GM12878 (cell line): ENCODE measurements around the gene KCNQ1. TPM values are rescaled to one million over a fixed set of nuclear protein-coding genes. Genes with fewer than 3 reads are reported as not detected.

Source experiments
- ATAC-seq: fragments of 200-7000 bp; cut with Tn5 transposase; 3 replicates; pipeline ENCODE4 v1.9.1; 2020; ENCODE audit warnings: mild to moderate bottlenecking, moderate library complexity
- BruUV-seq: library from RNA; stranded (reverse); fragments of 400-500 nt; replicated peaks from 2 replicates; lab custom pipeline; 2021; lab: Mats Ljungman, UMichigan
- CTCF ChIA-PET: fragments of 300-600 bp; sonication (Branson Sonifier 250); formaldehyde crosslinking; extraction: SDS; loops from one replicate; lab custom pipeline; 2021; ENCODE audit warnings: inconsistent platforms; lab: Yijun Ruan, JAX
- POLR2A ChIA-PET: fragments of 350-600 bp; formaldehyde crosslinking; extraction: SDS; loops from one replicate; lab custom pipeline; 2021; ENCODE audit warnings: inconsistent platforms; lab: Charles Lee
- RAD21 ChIA-PET: fragments of 300-600 bp; sonication (Branson Sonifier 250); formaldehyde crosslinking; loops from one replicate; lab custom pipeline; 2023; ENCODE audit warnings: antibody characterized with exemption; ENCODE audit not compliant: unreplicated experiment; lab: Charles Lee
- SMC1A ChIA-PET: fragments of 300-600 bp; sonication (Branson Sonifier 250); formaldehyde crosslinking; loops from one replicate; lab custom pipeline; 2023; ENCODE audit not compliant: unreplicated experiment, uncharacterized antibody; lab: Charles Lee
- DNase-seq: peaks from one replicate; pipeline ENCODE4 v3.0.0-alpha.2; 2011; ENCODE audit warnings: low read depth, low spot score
- FAIRE-seq: peaks from 3 replicates; lab custom pipeline; 2011; peaks lifted over from hg19 to GRCh38; lab: Jason Lieb, UNC
- H2AFZ ChIP-seq: 2 replicates; pipeline ENCODE4 v1.6.0; 2011; ENCODE audit warnings: low read depth, low read length, control low read depth; ENCODE audit not compliant: control insufficient read depth
- H3K27ac ChIP-seq: 2 replicates; pipeline ENCODE4 v1.5.1; 2011; ENCODE audit warnings: control low read depth; ENCODE audit not compliant: control insufficient read depth, insufficient read depth
- H3K27me3 ChIP-seq, 2 experiments: replicated peaks in 1 of 2; 2 replicates each; pipeline versions ENCODE4 v1.6.0 to v1.6.1; 2011; ENCODE audit warnings: low read length in 1 of 2; ENCODE audit not compliant: control insufficient read depth in 2 of 2, insufficient read depth in 2 of 2
- H3K36me3 ChIP-seq, 2 experiments: 2 replicates each; pipeline ENCODE4 v1.5.1; 2011; ENCODE audit warnings: low read length in 1 of 2; ENCODE audit not compliant: control insufficient read depth in 2 of 2, insufficient read depth in 2 of 2
- H3K4me1 ChIP-seq: 2 replicates; pipeline ENCODE4 v1.6.1; 2011; ENCODE audit warnings: mild to moderate bottlenecking, low read length, moderate library complexity, mixed read lengths; ENCODE audit not compliant: control insufficient read depth, insufficient read depth
- H3K4me2 ChIP-seq: 2 replicates; pipeline ENCODE4 v1.6.0; 2011; ENCODE audit warnings: control low read depth; ENCODE audit not compliant: control insufficient read depth, insufficient read depth
- H3K4me3 ChIP-seq: fragments of 200-600 bp; sonication (generic); 2 replicates; pipeline ENCODE4 v1.5.1; 2016
- H3K79me2 ChIP-seq: 2 replicates; pipeline ENCODE4 v1.6.0; 2011; ENCODE audit warnings: low read length; ENCODE audit not compliant: control insufficient read depth, insufficient read depth
- H3K9ac ChIP-seq: 2 replicates; pipeline ENCODE4 v1.8.0; 2011; ENCODE audit warnings: low read length, control low read depth, mixed read lengths; ENCODE audit not compliant: control insufficient read depth, insufficient read depth
- H3K9me3 ChIP-seq: replicated peaks from 3 replicates; pipeline ENCODE4 v1.5.1; 2011; ENCODE audit warnings: mild to moderate bottlenecking, low read length; ENCODE audit not compliant: control insufficient read depth, insufficient read depth
- H4K20me1 ChIP-seq: 2 replicates; pipeline ENCODE4 v1.6.0; 2011; ENCODE audit not compliant: control insufficient read depth, insufficient read depth
- CHD4 ChIP-seq: fragments of 200-600 bp; sonication (generic); IDR thresholded peaks from 2 replicates; pipeline ENCODE4 v1.6.1; 2016; ENCODE audit warnings: mild to moderate bottlenecking
- CREM ChIP-seq: IDR thresholded peaks from 2 replicates; pipeline ENCODE4 v1.6.1; 2014; ENCODE audit warnings: antibody characterized with exemption, low read depth
- HCFC1 ChIP-seq: fragments of 150-350 bp; IDR thresholded peaks from 2 replicates; pipeline ENCODE4 v1.6.1; 2014; ENCODE audit warnings: low read length
- IKZF2 ChIP-seq, 2 experiments: fragments of 450-650 bp; IDR thresholded peaks; 2 replicates each; pipeline ENCODE4 v1.6.1; 2017; ENCODE audit warnings: mild to moderate bottlenecking in 2 of 2, moderate library complexity in 2 of 2
- MYB ChIP-seq: fragments of 150-350 bp; IDR thresholded peaks from 2 replicates; pipeline ENCODE4 v1.6.1; 2014; ENCODE audit warnings: mild to moderate bottlenecking, low read depth, low read length, borderline replicate concordance
- NR2F1 ChIP-seq: fragments of 450-650 bp; conservative IDR thresholded peaks from 2 replicates; pipeline ENCODE4 v1.6.1; 2017; ENCODE audit warnings: mild to moderate bottlenecking
- PAX8 ChIP-seq: fragments of 450-650 bp; IDR thresholded peaks from 2 replicates; pipeline ENCODE4 v1.6.1; 2017; ENCODE audit warnings: mild to moderate bottlenecking, moderate library complexity
- RCOR1 ChIP-seq: conservative IDR thresholded peaks from 2 replicates; pipeline ENCODE4 v1.6.1; 2012; ENCODE audit warnings: low read depth, low read length, improper control_type of control experiment
- SUPT20H ChIP-seq: IDR thresholded peaks from 2 replicates; pipeline ENCODE4 v1.6.1; 2011; ENCODE audit warnings: low read depth, mild to moderate bottlenecking, low read length, moderate library complexity, borderline replicate concordance; ENCODE audit not compliant: control insufficient read depth
- TBL1XR1 ChIP-seq: IDR thresholded peaks from 2 replicates; pipeline ENCODE4 v1.6.1; 2012; ENCODE audit warnings: low read depth, low read length, improper control_type of control experiment
- WGBS: methylation state at CpG from one replicate; pipeline ENCODE4 v1.1.6; 2016; ENCODE audit warnings: low lambda C conversion rate; ENCODE audit not compliant: insufficient replicate concordance, insufficient coverage; ENCODE audit errors: missing lambda C conversion rate; 5-methylcytosine and 5-hydroxymethylcytosine counted together
- in situ Hi-C: fragments of 300-500 bp; cut with MboI; formaldehyde crosslinking; loops from 9 replicates; pipeline ENCODE4 v1.14.3; 2018; ENCODE audit warnings: mixed read lengths
- intact Hi-C: fragments of 100-400 bp; cut with micrococcal nuclease; formaldehyde crosslinking; loops from one replicate; pipeline ENCODE4 v1.14.2; 2022; ENCODE audit not compliant: unreplicated experiment
- polyA plus RNA-seq, 11 experiments: library from polyadenylated mRNA; depleted of rRNA in 4 of 11; unstranded in 6 of 11; stranded (reverse) in 5 of 11; fragments of >200 nt; fragmentation: Nextera tagmentation in 4 of 11; fragmentation: Illumina TruSeq in 1 of 11; extraction: Ambion mirVana in 4 of 11; extraction: Trizol in 1 of 11; gene quantifications; 1 replicate in 1 of 11; 2 replicates in 10 of 11; pipeline versions ENCODE4 v1.2.1 to v1.2.3, GENCODE V29; 2011 to 2016; ENCODE audit warnings: inconsistent platforms in 2 of 11, missing spikeins in 2 of 11, low read depth in 1 of 11
- total RNA-seq, 4 experiments: library from RNA; depleted of rRNA in 3 of 4; stranded (reverse); fragments of >200 nt in 3 of 4; fragmentation: Illumina TruSeq in 1 of 4; extraction: Trizol in 1 of 4; gene quantifications; 2 replicates each; pipeline versions ENCODE4 v1.2.1 to v1.2.3, GENCODE V29; 2013 to 2021
- TF ChIP-seq, protein P1 (sequence below): fragments of 450-650 bp; IDR thresholded peaks from 2 replicates; pipeline ENCODE4 v1.6.1; 2017; ENCODE audit warnings: mild to moderate bottlenecking, moderate library complexity
- TF ChIP-seq, protein P2 (sequence below): IDR thresholded peaks from 2 replicates; pipeline ENCODE4 v1.6.1; 2012; ENCODE audit warnings: low read depth, low read length, improper control_type of control experiment

KCNQ1 gene
- total and polyA plus RNA-seq, 10 of the 15 experiments (the other 5 are each of a cell fraction or from before 2014, with no cell fraction given): 0.03 to 0.15 (median 0.12) TPM; not detected in 7

DNA sequence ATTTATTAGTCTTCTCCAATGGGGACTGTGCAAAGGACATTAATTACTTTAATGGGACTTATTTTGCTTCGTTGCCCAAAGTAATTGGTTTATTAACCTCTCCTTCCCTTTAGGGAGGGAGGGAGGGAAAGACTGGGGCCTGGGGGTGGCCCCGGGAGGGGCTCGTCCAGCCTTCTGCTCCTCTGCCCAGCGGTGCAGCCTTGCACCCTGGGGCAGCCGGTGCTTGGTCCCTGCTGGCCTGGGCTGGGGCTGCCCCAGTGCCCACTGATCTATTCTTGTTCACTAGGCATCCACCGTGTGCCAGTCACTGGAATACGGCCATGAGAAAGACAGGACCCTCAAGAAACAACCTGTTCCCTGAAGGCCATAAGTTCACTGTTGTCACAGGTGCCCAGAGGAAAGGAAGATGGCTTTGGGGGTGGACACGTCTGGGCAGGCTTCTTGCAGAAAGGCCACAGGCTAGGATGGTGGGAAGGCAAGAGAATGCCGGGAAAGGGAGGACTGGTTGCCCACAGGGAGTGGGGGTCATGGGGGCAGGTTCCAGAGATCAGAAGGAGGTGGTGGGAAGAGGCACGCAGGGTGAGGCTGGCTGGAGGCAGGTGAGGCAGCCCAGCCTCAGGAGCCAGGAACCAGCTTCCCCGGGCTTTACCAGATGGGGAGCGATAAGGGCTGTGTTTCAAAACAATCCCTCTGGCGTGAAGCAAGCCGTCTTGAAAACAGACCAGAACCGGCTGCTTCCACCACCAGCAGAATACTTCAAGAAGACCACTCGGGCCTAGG lies 302.6 kb downstream of the KCNQ1 start:
- no peak overlapping the region for H3K4me3 ChIP-seq
- DNase-seq (no peak), FAIRE-seq (no peak), ATAC-seq (no peak)
- no peak overlapping the region for H3K9ac ChIP-seq
- WGBS: 40% methylated on average over 16 of the region's 16 CpGs
- no peaks in the 10 kb centered on the region; a peak in 1 of 4 replicates for H3K27me3 ChIP-seq
- in situ Hi-C loops (no loop called here), intact Hi-C loops (no loop called here)
- H3K36me3 ChIP-seq: no peaks in the 10 kb centered on the region
- ChIA-PET CTCF (no interaction called here), POLR2A (no interaction called here), RAD21 (no interaction called here), SMC1A (no interaction called here)
- BruUV-seq: no TSS peak
- TF ChIP-seq, protein P1, sequence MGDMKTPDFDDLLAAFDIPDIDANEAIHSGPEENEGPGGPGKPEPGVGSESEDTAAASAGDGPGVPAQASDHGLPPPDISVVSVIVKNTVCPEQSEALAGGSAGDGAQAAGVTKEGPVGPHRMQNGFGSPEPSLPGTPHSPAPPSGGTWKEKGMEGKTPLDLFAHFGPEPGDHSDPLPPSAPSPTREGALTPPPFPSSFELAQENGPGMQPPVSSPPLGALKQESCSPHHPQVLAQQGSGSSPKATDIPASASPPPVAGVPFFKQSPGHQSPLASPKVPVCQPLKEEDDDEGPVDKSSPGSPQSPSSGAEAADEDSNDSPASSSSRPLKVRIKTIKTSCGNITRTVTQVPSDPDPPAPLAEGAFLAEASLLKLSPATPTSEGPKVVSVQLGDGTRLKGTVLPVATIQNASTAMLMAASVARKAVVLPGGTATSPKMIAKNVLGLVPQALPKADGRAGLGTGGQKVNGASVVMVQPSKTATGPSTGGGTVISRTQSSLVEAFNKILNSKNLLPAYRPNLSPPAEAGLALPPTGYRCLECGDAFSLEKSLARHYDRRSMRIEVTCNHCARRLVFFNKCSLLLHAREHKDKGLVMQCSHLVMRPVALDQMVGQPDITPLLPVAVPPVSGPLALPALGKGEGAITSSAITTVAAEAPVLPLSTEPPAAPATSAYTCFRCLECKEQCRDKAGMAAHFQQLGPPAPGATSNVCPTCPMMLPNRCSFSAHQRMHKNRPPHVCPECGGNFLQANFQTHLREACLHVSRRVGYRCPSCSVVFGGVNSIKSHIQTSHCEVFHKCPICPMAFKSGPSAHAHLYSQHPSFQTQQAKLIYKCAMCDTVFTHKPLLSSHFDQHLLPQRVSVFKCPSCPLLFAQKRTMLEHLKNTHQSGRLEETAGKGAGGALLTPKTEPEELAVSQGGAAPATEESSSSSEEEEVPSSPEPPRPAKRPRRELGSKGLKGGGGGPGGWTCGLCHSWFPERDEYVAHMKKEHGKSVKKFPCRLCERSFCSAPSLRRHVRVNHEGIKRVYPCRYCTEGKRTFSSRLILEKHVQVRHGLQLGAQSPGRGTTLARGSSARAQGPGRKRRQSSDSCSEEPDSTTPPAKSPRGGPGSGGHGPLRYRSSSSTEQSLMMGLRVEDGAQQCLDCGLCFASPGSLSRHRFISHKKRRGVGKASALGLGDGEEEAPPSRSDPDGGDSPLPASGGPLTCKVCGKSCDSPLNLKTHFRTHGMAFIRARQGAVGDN: no peak
- TF ChIP-seq TBL1XR1 (no peak), MYB (no peak), SUPT20H (no peak), RCOR1 (no peak), CREM (no peak), PAX8 (no peak), CHD4 (no peak), HCFC1 (no peak), IKZF2 (IDR thresholded peaks at IDR 0.05) (no peak), NR2F1 (no peak)
- TF ChIP-seq, protein P2, sequence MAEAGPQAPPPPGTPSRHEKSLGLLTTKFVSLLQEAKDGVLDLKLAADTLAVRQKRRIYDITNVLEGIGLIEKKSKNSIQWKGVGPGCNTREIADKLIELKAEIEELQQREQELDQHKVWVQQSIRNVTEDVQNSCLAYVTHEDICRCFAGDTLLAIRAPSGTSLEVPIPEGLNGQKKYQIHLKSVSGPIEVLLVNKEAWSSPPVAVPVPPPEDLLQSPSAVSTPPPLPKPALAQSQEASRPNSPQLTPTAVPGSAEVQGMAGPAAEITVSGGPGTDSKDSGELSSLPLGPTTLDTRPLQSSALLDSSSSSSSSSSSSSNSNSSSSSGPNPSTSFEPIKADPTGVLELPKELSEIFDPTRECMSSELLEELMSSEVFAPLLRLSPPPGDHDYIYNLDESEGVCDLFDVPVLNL: no peak
- no peak overlapping the region for H3K4me2 ChIP-seq
- no peaks in the 10 kb centered on the region for H3K79me2 ChIP-seq
- H3K27ac ChIP-seq: no peak overlapping the region
- no peaks in the 10 kb centered on the region for H4K20me1 ChIP-seq
- no peaks in the 10 kb centered on the region for H3K4me1 ChIP-seq
- no peak overlapping the region for H2AFZ ChIP-seq
- no peaks in the 10 kb centered on the region for H3K9me3 ChIP-seq
